Subcutaneous abdominal adipose tissue (tissue), 5 donors: Measurements from ENCODE around the gene ZNF710.

Source experiments
- H3K27ac ChIP-seq: one replicate; pipeline ENCODE4 v1.7.0; 2013; ENCODE audit warnings: low read depth, mild to moderate bottlenecking, inconsistent platforms, low read length, moderate library complexity
- H3K27me3 ChIP-seq, 5 donors: one replicate each; pipeline ENCODE4 v1.7.0; 2013; ENCODE audit warnings: low read length in 5 of 5, inconsistent platforms in 1 of 5; ENCODE audit not compliant: control insufficient read depth in 5 of 5, insufficient read depth in 4 of 5
- H3K36me3 ChIP-seq, 5 donors: one replicate each; pipeline ENCODE4 v1.7.0; 2013; ENCODE audit warnings: low read length in 5 of 5; ENCODE audit not compliant: control insufficient read depth in 5 of 5, insufficient read depth in 5 of 5
- H3K4me1 ChIP-seq, 5 donors: one replicate each; pipeline ENCODE4 v1.7.0; 2013; ENCODE audit warnings: low read length in 5 of 5, mild to moderate bottlenecking in 3 of 5, moderate library complexity in 1 of 5; ENCODE audit not compliant: control insufficient read depth in 5 of 5, insufficient read depth in 5 of 5
- H3K4me3 ChIP-seq, 5 donors: one replicate each; pipeline ENCODE4 v1.7.0; 2013; ENCODE audit warnings: low read length in 5 of 5, low read depth in 1 of 5
- H3K9ac ChIP-seq, 5 donors: one replicate each; pipeline ENCODE4 v1.7.0; 2013; ENCODE audit warnings: low read length in 5 of 5, mild to moderate bottlenecking in 4 of 5, moderate library complexity in 3 of 5
- H3K9me3 ChIP-seq, 5 donors: one replicate each; pipeline ENCODE4 v1.7.0; 2013; ENCODE audit warnings: low read length in 5 of 5; ENCODE audit not compliant: control insufficient read depth in 5 of 5
- donor health status: healthy.
- donor health status: healthy.
- donor health status: healthy.
- donor health status: healthy.
- donor health status: healthy.

The ZNF710 gene

GRCh38 chr15:90130291-90130690 is 129.2 kb downstream of the ZNF710 start:
- peaks cover 0 to 12% (median 7%) of the 10 kb centered on the region in 5 donors for H3K4me1 ChIP-seq
- H3K27me3 ChIP-seq, result peaks cover 0 to 4% (median 0%) of the 10 kb centered on the region in 5 donors
- no peak overlapping the region for H3K4me3 ChIP-seq
- H3K36me3 ChIP-seq, result no peaks in the 10 kb centered on the region
- no peaks in the 10 kb centered on the region for H3K9me3 ChIP-seq
- no peak overlapping the region for H3K27ac ChIP-seq
- no peak overlapping the region for H3K9ac ChIP-seq
